Stimulated activated CD4-positive, alpha-beta T cell treated with anti-CD3 and anti-CD28 coated beads, Interleukin-12 subunit alpha, Interleukin-12 subunit beta, amount 100 ng/mL, for 4 hours (primary cell): ENCODE data around the gene TEX36.
"Not testable (repeated sequence)": the region's sequence is repeated elsewhere in the genome, so short reads cannot be mapped to it uniquely, and the experiment has no call there.

Experiments
- DNase-seq: peaks from one replicate; pipeline ENCODE4 v3.0.0-alpha.2; 2020

TEX36 gene, protein sequence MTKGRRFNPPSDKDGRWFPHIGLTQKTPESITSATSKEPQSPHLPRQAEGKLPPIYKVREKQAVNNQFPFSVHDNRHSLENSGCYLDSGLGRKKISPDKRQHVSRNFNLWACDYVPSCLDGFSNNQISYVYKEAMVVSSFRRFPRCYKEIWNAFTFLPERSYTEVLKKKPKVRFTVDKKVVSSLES

DNA sequence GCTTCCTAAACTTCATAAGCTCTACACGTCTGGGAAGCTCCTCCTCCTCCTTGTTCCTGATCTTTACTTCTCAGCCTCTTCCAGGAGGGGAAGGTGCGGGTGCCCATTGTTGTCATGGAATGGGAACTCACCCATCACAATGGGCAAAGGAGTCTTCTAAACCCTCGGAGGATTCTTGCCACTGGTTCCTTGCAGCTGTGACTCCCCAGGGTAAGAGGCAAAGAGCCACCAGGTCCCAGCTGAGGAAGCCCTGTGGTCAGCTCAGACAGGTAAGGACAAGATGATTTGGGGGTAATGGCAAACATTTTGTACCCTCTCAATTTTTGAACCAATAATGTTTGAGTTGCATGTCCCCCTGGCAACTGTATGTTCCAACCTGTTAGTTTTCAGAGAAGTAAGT lies at the start of gene TEX36:
Gene TEX36 (minus strand): TSS at position 101 of the 400 bp plus-strand sequence. CDS start 174 bp downstream, outside the sequence.
- DNase-seq = no peak

DNA sequence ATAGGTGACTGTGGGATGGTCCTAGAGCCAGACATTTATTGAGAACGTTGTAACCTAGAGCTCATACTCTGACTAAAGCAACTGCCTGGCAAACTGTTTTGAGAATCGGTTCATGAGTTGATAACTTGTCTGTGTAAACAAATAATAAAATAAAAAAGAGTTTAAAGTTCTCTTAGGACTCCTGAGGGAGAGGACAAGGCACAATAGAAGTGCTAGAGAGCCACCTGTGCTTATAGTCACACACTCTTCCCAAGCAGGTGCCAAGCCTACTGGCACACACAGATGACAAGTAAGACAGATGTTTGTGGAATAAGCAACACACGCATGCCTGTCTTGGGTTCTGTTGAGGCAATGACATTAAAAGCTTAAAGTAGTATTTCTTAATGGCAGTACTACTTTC lies 44.5 kb upstream of the TEX36 start:
- no peak for DNase-seq

DNA sequence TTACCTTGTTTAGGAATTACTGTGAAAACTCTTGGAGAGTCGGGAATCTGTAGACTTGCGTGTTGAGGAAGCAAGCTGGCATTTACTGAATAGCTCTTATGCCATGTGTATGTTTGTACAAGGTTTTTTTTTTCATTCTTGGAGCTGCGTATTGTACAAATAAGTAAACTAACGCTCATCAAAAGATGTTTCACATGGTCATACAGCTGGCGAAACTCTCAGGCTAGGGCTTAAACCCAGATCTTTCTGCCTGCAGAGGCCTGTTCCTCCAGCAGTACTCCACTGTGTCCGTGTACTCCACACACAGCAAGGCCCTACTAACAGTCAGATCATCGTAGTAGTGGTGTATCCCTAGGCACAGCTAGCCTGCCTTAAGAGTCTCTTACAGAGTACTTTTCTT lies 44.0 kb upstream of the TEX36 start:
- DNase-seq = no peak

DNA sequence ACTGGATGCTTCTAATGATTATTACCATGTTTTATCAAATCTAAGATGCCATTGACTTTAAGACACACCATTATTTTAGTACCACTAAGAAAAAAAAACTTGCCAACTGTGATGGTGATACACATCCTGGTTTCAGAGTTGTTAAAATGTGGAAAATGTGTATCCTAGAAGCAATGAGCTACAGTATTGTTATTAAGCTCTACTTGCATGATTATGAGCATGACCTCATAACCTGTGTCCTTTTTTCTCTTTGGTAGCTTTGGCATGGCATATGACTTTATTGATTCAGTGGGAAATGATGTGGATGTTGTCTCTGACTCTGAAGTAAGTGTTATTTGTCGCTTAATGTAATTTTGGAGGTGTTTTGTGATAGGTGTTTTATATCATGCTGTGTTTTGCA lies 39.8 kb upstream of the TEX36 start:
- no peak for DNase-seq

DNA sequence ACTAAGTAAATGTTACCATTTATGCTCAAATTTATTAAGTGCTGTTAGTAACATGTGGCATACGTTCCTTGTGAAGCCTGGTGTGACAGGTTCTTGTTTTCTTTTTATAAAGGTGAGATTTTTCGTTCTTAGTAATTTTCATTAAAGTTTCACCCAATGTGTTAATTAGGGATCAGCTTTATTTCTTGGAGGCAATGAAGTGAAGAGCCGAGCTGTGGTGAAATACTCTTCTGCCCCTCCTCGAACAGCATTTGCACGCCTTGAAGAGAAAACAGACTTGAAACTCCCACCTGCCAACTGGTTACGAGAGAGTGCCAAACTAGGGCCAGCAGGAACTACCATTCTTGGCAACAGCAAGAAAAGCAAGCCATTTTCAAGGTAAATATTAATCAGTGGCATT lies 38.1 kb upstream of the TEX36 start:
- DNase-seq = no peak

DNA sequence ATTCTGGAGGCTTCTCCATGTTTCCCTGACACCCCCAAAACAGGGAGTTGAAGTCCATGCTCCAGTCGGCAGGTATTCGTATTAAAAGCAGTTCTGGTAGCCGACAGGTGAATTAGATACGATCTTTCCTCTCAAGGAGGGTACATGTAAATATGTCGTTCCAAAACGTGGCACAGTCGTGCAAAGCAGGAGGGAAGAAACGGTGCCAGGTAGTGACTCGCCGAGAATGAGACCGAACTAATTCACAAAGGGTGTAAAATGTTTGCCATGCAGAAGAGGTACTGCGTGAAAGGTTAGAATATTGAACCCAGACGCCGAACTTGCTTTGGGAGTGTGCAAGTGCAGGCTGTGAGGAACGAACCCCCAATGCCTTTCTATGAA lies 37.0 kb upstream of the TEX36 start:
- DNase-seq = no peak

DNA sequence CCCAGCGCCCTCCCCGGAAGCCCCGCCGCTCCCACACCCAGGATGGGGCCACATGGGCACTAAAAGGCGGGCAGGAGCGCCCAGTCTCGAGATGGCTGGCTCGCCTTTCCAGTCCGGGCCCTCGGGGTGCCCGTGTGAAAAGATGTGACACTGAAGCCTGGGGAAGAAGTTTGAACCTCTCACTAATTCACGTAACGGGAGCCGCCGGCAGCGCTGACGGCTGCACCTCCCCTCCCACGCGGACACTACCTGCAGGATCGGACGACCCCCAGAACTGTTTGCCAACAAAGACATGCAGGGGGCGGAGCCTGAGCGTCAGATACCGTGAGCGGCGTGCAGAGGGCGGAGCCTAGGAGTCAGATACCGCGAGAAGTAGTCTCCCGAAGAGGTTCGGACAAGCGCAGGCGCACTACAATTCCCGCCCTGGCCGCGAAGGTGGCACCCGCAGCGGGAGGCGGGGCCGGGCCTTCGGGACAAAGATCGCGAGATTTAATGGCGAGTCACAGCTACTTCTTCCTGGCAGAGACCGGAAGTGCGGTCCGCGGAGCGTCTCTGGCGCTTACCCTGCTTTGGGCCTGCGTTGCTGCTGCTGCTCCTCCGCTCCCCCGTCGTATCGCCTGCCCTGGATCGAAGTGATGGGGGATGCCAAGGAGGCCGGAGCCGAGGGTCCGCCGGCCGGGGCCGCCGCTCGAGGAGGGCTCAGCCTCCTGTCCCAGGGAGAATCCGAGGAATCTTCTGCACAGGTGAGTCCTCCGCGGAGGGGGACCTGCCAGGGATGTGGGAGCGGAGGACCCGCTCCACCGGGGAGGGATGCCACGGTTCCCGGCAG lies 36.4 kb upstream of the TEX36 start, which contains the start of gene EDRF1:
Gene EDRF1 (plus strand): TSS at position 537 of the 829 bp plus-strand sequence. CDS start 99 bp downstream, at position 636.
- DNase-seq = peak; percentile 98

DNA sequence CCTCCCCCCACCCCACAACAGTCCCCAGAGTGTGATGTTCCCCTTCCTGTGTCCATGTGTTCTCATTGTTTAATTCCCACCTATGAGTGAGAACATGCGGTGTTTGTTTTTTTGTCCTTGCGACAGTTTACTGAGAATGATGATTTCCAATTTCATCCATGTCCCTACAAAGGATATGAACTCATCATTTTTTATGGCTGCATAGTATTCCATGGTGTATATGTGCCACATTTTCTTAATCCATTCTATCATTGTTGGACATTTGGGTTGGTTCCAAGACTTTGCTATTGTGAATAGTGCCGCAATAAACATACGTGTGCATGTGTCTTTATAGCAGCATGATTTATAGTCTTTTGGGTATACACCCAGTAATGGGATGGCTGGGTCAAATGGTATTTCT lies 31.8 kb upstream of the TEX36 start:
- DNase-seq = not testable (repeated sequence)

DNA sequence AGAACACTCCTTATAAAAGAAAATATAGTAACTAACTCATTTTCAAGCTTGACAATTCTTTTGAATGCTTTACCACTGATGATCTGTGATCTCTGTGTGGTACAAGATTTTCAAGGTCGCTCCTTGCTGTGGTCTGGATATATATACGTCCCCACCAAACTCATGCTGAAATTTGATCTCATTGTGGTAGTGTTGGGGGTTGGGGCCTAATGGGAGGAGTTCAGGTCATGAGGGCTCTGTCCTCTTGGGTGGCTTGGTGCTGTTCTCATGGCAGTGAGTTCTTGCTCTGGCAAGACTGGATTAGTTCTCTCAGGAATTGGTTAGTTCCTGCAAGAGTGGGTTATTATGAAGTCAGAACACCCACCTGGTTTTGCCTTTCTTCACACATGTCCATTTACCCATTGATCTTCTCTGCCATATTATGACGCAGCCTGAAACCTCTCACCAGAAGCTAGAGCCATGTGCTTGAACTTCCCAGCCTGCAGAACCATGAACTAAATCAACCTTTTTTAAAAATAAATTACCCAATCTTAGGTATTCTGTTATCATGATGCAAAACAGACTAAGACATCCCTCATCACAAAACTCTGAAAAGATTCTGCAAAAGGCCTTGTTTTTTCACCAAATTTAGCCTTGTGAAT lies 28.3 kb upstream of the TEX36 start:
- no peak for DNase-seq

DNA sequence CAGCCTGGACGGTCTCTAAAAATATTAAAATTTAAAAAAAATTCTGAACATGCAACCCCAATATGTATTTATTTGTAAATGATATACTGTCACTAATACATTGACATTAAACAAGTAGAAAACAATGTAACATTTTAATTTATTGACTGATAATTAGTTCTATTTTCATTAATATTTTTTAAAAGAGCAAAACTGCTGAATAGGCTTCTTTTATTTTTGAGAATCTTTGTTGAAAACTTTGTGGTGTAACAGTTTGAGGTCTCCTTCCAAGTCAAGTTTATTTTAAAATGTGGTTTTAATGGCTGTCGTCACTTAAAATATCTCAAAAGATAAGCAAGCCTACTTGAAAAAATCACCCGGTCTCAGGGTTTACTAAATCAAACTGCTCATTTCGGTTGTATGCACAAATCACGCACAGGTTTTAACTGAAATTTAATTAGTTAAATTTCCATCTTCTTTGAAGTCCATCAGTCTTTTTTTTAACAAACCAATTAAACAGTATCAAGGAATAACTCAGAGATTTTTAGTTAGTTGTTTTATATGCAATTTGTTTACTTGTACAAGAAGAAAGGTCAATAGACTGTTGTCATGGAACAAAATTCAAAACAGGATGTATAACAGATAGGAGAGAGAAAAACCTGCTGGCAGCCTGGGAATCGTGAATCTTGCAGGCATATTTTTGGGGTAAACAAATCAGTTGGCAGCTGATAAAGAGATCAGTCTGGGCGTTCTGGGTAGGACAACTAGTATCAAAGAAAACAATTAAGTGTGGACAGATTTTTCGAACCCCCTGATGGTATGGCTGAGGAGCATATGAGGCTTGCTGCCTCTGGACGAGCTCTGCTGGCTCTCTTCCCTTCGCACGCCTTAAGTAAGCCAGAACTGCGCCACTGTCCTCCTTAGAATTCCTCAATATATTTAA lies 26.9 kb upstream of the TEX36 start:
- no peak for DNase-seq

DNA sequence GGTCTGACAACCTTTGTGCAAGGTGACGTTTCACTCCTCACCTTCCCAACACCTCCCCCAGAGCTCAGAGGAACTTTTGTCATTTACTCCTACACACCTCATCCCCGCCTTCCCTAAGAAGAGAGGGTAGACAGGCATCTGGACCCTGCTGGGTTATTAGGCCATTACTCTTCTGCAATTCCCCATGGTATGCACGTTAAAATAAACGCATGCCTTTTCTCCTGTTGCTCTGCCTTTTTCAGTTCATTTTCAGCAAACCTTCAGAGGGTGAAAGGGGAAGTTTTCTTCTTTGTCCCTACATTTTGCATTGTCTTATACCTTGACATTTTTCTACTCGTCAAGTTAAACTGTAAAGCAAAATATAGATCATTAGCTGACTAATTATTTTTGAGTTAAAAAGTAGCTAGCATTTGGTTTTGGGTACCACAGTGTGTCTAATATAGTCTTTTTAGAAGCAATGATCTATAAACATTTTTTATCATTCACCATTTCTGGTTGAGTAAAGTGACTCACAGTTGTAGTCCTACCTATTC lies 26.1 kb upstream of the TEX36 start:
- DNase-seq = no peak

DNA sequence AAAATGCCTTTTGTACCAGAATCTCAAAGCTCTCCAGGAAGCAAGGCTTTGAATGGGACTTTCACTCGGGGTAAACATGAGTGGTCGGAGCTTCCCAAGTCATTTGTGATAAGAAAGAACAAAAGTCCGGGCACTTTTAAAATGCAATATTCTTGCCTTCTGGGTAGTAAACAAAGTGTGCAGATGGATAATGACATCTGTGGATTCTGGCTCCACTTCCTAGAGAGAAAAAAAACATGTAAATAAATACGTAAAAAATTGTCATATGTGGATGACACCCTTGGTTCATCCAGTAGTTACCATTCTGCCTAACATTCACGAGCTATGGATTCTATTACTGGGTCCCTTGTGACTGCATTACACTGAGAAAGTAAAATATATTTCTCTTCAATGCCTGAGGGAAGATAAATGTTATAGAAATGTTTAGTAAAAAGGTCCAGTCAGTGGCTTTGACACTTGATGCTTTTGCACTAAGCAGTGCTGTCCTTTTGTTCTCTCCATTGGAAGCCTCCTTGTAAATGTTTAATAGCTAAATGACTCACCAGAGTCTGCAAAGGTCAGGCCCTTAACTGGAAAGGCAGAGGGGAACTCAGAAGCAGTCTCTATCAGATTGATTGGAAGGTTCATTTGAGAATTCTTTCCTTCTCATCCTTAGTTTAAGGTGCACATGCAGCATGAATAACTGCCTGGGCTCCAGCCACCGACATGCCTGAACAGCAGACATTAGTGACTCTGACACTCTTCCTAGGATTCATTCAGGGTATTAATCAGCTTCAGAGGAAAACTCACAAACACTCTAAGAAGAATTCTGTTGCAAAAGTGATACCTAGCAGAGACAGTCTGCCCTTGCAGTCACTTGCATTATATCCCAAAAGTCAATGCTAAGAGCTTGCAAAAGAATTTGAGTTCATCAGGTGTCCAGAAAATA lies 24.8 kb upstream of the TEX36 start:
- DNase-seq = no peak

DNA sequence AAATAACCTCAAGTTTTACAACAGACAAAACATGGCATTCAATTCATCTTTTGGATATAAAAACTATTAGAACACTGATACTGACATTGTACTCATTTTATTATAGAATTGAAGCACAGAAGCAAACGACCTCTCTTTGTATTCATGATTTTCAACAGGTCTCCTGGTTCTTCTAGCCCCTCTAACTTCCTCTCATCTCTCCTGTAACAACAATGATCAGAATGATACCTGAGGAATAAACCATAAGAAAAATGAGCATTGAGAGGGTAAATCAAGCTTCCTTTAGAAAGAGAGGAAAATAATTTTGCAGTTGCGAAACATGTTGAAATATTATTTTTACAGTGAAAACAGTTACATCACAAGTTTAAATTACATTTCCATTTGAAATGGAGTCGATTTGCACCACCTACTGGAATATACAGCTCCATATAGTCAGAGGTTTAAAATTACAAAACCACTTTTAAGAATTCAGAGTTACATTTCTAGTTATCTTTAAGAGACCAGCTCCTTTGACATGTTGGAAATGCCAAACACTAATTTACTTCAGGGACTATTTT lies 17.5 kb upstream of the TEX36 start:
- no peak for DNase-seq

DNA sequence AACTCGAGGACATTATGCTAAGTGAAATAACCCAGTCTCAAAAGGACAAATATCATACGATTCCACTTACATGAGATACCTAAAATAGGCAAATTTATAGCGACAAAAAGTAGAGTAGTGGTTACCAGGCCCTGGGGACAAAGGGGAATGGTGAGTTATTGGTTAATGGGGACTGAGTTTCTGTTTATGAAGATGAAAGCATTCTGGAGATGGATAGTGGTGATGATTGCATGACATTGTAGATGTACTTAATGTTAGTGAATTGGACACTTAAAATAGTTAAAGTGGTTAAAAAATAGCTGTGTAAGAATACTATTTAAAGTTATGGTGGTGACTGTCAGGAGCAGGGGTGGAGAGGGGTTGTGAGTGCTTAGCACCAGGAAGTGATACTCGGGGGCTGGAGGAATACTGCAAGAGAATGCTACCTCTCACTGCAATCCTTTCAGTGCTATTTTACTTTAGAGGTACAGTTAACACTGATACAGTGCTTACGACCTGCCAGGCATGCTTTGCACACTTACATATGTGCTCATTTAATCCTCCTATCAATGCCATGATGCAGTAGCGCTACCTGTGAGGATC lies 16.7 kb upstream of the TEX36 start:
- DNase-seq = no peak

DNA sequence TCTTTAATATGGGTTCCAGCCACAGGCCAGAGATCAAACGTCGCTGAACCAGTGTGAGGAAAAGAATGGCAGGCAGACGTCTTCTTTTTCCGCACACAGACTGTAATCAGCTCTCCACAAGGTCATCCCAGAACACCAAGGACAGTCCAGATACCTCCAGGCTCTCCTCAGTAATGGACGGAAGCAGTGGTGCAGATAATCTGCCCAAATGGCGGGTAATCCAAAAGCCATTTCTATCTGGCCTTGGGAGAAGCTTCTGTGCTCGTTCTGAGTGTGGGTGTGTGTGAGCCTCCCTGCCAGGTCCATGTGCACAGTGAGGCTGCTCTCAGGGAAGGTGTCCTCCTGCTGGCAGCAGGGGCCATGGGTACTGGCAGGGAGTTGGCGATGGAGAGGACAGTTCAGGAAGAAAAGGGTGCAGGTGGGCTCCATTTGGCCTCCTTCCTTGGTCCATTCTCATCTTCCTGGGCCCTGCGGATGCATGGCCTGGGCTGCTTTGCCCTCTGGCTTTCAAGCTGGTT lies 15.6 kb upstream of the TEX36 start:
- DNase-seq = no peak

DNA sequence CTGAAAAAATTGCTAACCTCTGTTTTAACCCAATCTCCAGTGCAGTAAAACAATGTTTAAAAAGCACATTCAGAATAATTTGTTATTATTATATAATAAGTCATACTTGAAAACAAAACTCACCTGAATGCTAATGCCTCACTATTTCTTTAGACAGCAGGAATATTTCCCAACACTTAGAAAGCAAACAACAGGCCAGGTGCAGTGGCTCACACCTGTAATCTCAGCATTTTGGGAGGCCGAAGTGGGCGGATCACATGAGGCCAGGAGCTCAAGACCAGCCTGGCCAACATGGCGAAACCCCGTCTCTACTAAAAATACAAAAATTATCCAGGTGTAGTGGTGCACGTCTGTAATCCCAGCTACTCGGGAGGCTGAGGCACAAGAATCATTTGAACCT lies 13.9 kb upstream of the TEX36 start:
- not testable (repeated sequence) for DNase-seq

DNA sequence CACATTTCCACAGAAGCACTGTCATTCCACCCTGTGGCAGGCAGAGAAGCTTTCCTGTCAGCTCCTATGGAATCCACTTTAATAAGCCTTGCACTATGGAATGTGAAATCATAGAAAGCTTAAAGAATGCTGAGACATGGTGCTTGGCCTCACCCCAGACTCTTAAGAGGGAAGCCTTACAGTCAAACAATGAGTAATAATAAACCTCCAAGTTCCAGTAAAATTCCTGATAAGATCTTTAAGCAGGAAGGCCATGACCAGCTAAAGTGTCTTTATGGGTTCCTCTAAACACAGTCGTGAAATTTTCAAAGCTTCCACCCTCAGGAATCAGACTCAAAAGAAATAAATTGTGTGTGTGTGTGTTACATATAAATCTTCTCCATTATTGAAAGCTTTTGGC lies 11.9 kb upstream of the TEX36 start:
- no peak for DNase-seq

DNA sequence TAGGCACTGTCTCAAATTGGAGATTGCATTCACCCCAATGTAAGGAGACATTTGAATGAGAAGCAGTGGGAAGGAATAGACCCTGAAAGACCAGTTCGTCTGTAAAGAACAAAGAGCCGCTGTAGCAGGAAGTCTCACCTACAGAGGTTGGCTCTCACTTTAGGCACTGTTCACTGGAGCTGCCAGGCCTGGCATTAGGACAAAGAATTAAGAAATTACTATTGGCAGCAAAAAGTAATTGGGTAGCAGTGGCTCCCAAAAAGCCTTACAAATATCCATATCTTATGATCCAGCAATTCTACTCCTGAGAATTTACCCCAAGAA lies 10.5 kb upstream of the TEX36 start:
- DNase-seq = no peak

DNA sequence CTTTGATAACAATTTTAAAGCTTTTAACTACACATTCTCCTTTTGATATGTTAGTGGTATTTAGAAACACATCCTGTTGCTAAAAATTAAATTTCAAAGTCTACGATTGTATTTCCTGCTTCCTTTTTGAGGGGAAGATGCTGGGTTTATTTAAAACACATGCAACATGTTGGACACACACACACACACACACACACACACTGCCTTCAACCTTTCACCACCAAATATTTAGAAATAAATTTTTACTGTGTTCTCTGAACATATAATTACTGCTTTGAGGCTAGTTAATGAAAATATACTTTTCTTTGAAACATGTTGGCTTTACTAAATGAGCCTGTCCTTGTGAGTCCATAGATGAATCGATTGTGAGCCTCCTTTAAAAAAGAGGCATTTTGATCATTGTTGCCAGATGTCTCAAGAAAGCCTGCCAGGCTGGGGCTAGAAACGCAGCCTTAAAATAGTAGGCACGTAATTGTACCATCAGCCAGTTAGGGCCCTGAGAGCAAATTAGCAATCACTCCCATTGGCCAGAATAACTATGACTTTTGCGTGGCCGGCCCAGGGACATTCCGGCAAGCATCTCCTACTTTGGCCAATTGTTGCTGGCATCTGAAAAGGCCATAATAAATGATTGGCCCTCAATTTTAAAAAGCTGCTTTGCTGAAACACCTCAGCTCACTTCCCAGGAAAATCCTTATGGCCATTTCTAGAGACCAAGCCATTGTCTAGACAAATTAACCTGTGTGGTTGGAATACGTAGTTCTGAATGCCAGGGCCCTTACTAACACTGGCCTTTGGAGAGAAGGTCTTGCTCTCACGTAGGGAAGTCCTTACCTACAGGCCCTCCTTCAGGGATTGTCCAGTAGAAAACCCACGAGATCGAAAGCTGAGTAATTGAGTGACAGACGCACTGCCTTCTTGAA lies 9.9 kb upstream of the TEX36 start:
- no peak for DNase-seq

DNA sequence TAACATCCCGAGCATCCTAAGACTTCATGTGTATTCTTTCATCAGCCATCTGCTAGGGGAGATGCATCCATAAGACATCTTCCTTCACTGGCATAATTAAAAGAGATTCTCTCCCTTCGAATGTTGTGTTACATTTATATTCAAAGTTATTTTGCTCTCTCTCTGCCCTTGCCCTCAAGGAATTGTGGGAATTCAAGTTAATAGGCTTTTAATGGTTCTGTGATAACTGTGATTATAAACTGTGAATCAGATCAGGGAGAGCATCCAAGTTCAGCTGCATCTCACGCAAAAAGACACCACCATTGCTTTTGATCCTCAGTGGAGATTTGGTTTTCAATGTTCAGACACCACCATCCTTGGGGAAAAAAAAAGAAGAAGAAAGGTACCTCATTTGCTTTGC lies 9.2 kb upstream of the TEX36 start:
- DNase-seq = no peak
